Ovary (tissue), 9 donors: ENCODE results near the gene BCL7C. TPM values are rescaled to one million over a fixed set of nuclear protein-coding genes. Genes with fewer than 3 reads are reported as not detected.
A peak's percentile ranks its signal among the peaks of the same experiment; 100 is the strongest.

ENCODE experiments used
- DNase-seq, 5 donors: peaks; one replicate each; pipeline ENCODE4 v3.0.0-alpha.2; 2019 to 2020
- H3K27ac ChIP-seq, 2 donors: fragments of 200-600 bp; one replicate each; pipeline versions ENCODE4 v1.5.1 to v1.8.0; 2019 to 2022
- H3K27me3 ChIP-seq: fragments of 200-600 bp; one replicate; pipeline ENCODE4 v1.8.0; 2022
- H3K36me3 ChIP-seq: fragments of 200-600 bp; sonication (generic); one replicate; pipeline ENCODE4 v1.5.1; 2019
- H3K4me1 ChIP-seq: one replicate; pipeline ENCODE4 v1.8.1; 2013; ENCODE audit warnings: mild to moderate bottlenecking, moderate library complexity; ENCODE audit not compliant: insufficient read depth
- H3K4me3 ChIP-seq: fragments of 200-600 bp; sonication (generic); one replicate; pipeline ENCODE4 v1.5.1; 2017
- H3K9me3 ChIP-seq, 2 donors: fragments of 200-600 bp in 1 of 2; sonication (generic) in 1 of 2; one replicate each; pipeline versions ENCODE4 v1.5.1 to v1.8.1; 2013 to 2019; ENCODE audit warnings: mild to moderate bottlenecking in 1 of 2, moderate library complexity in 1 of 2
- CTCF ChIP-seq, 3 donors: fragments of 450-650 bp in 2 of 3; fragments of 200-600 bp in 1 of 3; IDR thresholded peaks; one replicate each; pipeline versions ENCODE4 v1.5.1 to v1.8.0; 2016 to 2022; ENCODE audit warnings: antibody characterized with exemption in 3 of 3, mild to moderate bottlenecking in 1 of 3
- EP300 ChIP-seq: sonication (generic); formaldehyde crosslinking; IDR thresholded peaks from one replicate; pipeline ENCODE4 v1.6.1; 2017; ENCODE audit warnings: antibody characterized with exemption
- POLR2A ChIP-seq: fragments of 450-650 bp; IDR thresholded peaks from one replicate; pipeline ENCODE4 v1.6.1; 2017; ENCODE audit warnings: antibody characterized with exemption, mild to moderate bottlenecking, moderate library complexity
- WGBS, 3 donors: extraction: QIAGEN DNeasy Blood & Tissue Kit in 1 of 3; methylation state at CpG; one replicate each; pipeline versions ENCODE4 v1.1.5 to v1.1.7; 2013 to 2017; 5-methylcytosine and 5-hydroxymethylcytosine counted together
- intact Hi-C, 4 donors: fragments of 100-400 bp; cut with DNase I; formaldehyde crosslinking; loops; one replicate each; pipeline versions ENCODE4 v1.11.0 to v1.15.1; 2022 to 2023
- polyA plus RNA-seq, 2 donors: library from polyadenylated mRNA; stranded (reverse); fragments of 200-250 nt in 1 of 2; fragments of 350-450 nt in 1 of 2; fragmentation: Illumina TruSeq in 1 of 2; extraction: RNeasy Lipid Tissue Mini Kit (QIAGEN cat#74804) in 1 of 2; gene quantifications; one replicate each; pipeline ENCODE4 v1.2.3, GENCODE V29; 2013 to 2014
- total RNA-seq, 7 donors: library from RNA; depleted of rRNA in 2 of 7; stranded (reverse); fragments of >200 nt in 2 of 7; fragmentation: NEBNext Ultra II Directional in 3 of 7; extraction: Animal tissue kit (Norgen Biotek cat#: 25700) in 3 of 7; gene quantifications; one replicate each; pipeline versions ENCODE4 v1.1.0 to v1.2.4, GENCODE V29; 2016 to 2023
- donor health status: DM: no; HTN: no; CAD: no; lungs with moderate emphysema.
- donor health status: DM: no; HTN: no; CAD: no.
- donor health status: Bipolar disorder and iron deficiency.
- donor health status: DM: yes; HTN: yes; CAD: no.
- donor health status: DM: no; HTN: no; CAD: no.
- donor health status: DM: yes; HTN: yes; CAD: no.

The BCL7C gene
- total and polyA plus RNA-seq, 9 donors, result 13.3 to 54.8 (median 46.6) TPM

DNA sequence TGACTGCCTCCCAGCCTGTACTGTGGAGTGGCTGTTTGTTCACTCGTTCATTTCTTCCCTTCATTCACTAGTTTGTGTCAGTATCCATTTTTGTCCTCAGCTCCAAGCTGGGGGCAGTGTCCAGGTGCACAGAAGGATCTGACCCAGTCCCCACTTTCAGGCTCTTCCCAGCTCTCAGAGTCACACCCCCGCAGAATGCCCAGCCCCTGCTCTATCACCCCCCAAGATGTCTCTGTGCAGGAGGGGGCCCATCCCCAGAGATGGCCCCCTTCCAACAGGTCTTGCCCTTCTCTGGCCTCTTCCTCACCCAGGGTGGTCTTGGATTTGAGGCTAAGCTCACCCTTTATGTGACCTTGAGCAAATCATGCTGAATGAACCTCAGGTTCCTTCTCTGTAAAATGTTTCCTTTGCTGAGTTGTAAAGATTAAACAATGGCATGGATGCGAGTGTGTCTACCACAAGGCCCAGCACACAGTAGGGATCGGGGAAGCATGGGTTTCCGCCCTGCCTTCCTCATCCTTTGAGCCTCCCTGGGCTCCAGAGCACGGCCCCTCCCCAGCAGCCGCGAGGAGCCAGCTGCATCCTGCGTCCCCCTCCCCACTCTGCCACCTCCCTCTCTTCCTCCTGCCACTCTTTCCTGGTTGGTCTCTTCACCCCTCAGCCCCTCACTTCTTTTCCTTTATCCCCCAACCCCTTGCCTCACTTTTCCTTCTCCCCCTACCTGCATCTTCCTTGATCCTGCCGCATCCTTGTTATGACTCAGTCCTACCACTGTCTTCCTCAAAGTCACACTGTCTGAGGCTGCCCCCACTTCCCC is 32.3 kb upstream of the BCL7C start:
- Histone ChIP-seq H3K27ac (no peak overlapping the region), H3K9me3 (no peaks in the 10 kb centered on the region), H3K27me3 (no peaks in the 10 kb centered on the region), H3K4me1 (no peaks in the 10 kb centered on the region), H3K36me3 (no peaks in the 10 kb centered on the region), H3K4me3 (no peak overlapping the region)
- peak in 2 of 5 donors; percentile 21 to 42 for DNase-seq
- no peak for TF ChIP-seq POLR2A
- TF ChIP-seq CTCF (IDR thresholded peaks at IDR 0.05), result no peak
- TF ChIP-seq EP300, result no peak
- intact Hi-C loops, result no loop called here
- WGBS, 3 donors, result 57 to 60% (median 57%) methylated on average over 10 of the region's 10 CpGs

DNA sequence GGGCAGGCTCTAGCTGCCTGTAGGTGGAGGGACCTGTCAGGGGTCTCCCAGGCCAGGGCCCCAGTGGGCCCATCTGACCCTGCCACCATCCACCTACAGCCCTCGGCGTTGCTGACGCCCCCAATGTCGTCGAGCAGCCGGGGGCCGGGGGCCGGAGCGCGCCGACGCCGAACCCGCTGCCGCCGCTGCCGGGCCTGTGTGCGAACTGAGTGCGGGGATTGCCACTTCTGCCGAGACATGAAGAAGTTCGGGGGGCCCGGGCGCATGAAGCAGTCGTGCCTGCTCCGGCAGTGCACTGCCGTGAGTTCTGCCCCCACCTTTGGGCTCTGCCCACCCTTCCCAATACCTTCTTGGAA is 31.7 kb upstream of the BCL7C start:
- H3K4me1 ChIP-seq, result no peaks in the 10 kb centered on the region
- no peaks in the 10 kb centered on the region for H3K9me3 ChIP-seq
- H3K27me3 ChIP-seq, result no peaks in the 10 kb centered on the region
- no peak overlapping the region for H3K4me3 ChIP-seq
- H3K27ac ChIP-seq, result no peak overlapping the region
- H3K36me3 ChIP-seq, result no peaks in the 10 kb centered on the region
- 81 to 85% (median 83%) methylated on average over 26 of the region's 26 CpGs for WGBS, 3 donors
- intact Hi-C loops, result no loop called here
- DNase-seq, result peak in 3 of 5 donors; percentile 36 to 59 (median 59)
- TF ChIP-seq CTCF (IDR thresholded peaks at IDR 0.05) (no peak), POLR2A (no peak), EP300 (no peak)

- H3K27ac ChIP-seq, result peak overlapping the region in 1 of 2 donors; percentile 85
- TF ChIP-seq CTCF (IDR thresholded peaks at IDR 0.05), result no peak
- TF ChIP-seq POLR2A, result no peak
- TF ChIP-seq EP300, result no peak
- DNase-seq, result peak in 2 of 5 donors; percentile 38 to 50
- H3K4me1 ChIP-seq, result no peaks in the 10 kb centered on the region
- WGBS, 3 donors, result 49 to 58% (median 55%) methylated on average over 11 of the region's 11 CpGs
- no peaks in the 10 kb centered on the region for H3K9me3 ChIP-seq
- H3K36me3 ChIP-seq, result no peaks in the 10 kb centered on the region
- H3K4me3 ChIP-seq, result no peak overlapping the region
- intact Hi-C loops, result no loop called here
- H3K27me3 ChIP-seq, result no peaks in the 10 kb centered on the region
These were observed 31.2 kb upstream of the BCL7C start for GRCh38 chr16:30924913-30925631.

GRCh38 chr16:30924076-30924912 is 30.4 kb upstream of the BCL7C start:
- 2 to 5% (median 3%) methylated on average over 21 to 53 of the region's 53 CpGs for WGBS, 3 donors
- no peak for TF ChIP-seq CTCF (IDR thresholded peaks at IDR 0.05)
- Histone ChIP-seq H3K4me3 (peak overlapping the region; percentile 84), H3K9me3 (no peaks in the 10 kb centered on the region), H3K27ac (peak overlapping the region; percentile 77 to 85), H3K4me1 (no peaks in the 10 kb centered on the region), H3K27me3 (no peaks in the 10 kb centered on the region), H3K36me3 (no peaks in the 10 kb centered on the region)
- peak; percentile 53 to 76 (median 73) for DNase-seq
- intact Hi-C loops, result no loop called here
